ENCODE measurements around the gene PJA1. TPM values are rescaled to one million over a fixed set of nuclear protein-coding genes. Genes with fewer than 3 reads are reported as not detected.

PJA1 gene
- total RNA-seq, 2 donors from 2014 or later = 8.2 to 8.3 TPM

DNA sequence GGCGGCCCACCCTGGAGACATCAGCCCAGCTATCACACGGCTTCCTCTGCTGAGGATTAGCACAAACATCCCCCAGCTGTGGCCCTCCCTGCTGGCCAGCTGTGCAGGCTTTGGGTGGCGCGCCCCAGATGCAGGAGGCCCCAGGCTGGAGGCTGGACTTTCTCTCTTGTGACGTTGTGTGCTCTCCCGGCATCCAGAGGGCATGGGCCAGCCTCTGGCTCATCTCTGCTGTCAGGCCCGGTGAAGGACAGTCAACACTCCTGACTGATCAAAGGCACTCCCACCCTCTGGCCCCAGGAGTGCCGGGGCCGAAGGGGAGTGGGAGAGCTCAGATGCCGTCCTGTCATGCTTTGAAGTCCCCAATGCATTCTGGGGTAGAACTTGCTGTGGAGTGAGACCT, 29.9 kb upstream of the PJA1 start:
- H3K4me3 ChIP-seq = no peak overlapping the region
- no CpG with 5 or more reads among the region's 10 CpGs for WGBS, 2 donors
- DNase-seq (no peak), ATAC-seq (no peak)
- TF ChIP-seq, protein P1, sequence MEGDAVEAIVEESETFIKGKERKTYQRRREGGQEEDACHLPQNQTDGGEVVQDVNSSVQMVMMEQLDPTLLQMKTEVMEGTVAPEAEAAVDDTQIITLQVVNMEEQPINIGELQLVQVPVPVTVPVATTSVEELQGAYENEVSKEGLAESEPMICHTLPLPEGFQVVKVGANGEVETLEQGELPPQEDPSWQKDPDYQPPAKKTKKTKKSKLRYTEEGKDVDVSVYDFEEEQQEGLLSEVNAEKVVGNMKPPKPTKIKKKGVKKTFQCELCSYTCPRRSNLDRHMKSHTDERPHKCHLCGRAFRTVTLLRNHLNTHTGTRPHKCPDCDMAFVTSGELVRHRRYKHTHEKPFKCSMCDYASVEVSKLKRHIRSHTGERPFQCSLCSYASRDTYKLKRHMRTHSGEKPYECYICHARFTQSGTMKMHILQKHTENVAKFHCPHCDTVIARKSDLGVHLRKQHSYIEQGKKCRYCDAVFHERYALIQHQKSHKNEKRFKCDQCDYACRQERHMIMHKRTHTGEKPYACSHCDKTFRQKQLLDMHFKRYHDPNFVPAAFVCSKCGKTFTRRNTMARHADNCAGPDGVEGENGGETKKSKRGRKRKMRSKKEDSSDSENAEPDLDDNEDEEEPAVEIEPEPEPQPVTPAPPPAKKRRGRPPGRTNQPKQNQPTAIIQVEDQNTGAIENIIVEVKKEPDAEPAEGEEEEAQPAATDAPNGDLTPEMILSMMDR (IDR thresholded peaks at IDR 0.05) = no peak
- no peak for TF ChIP-seq POLR2A (IDR thresholded peaks at IDR 0.05)
- intact Hi-C loops (cut with DNase I) = no loop called here
- H3K4me1 ChIP-seq = no peaks in the 10 kb centered on the region
- H3K27ac ChIP-seq = no peak overlapping the region
- H3K9me3 ChIP-seq = no peaks in the 10 kb centered on the region
- no peaks in the 10 kb centered on the region for H3K36me3 ChIP-seq (replicated peaks in 1 of 2; ENCODE audit: insufficient read depth in 1 of 2, low read depth in 2 of 2)
- H3K27me3 ChIP-seq = no peaks in the 10 kb centered on the region

DNA sequence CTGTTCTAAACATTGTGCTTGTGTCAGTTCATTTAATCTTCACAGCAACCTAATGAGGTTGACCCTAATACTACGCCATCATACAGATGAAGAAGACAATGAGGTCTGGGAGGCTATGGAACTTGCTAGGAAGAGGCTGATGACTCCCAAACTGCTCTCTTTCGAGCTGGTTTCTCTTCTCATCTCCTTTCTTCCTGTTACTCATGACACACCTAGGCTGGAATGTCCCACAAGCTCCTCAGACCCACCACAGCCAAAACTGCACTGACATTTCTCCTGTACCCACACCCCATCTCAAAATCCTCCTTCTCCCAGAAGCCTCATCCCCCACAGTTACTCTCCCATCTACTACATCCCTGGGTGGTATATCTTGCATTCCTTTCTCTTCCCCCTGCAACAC, 27.4 kb upstream of the PJA1 start:
- ATAC-seq (no peak), DNase-seq (no peak)
- TF ChIP-seq POLR2A (IDR thresholded peaks at IDR 0.05) = no peak
- TF ChIP-seq, protein P1 (IDR thresholded peaks at IDR 0.05) = no peak
- H3K9me3 ChIP-seq = no peaks in the 10 kb centered on the region
- no peaks in the 10 kb centered on the region for H3K36me3 ChIP-seq (replicated peaks in 1 of 2; ENCODE audit: insufficient read depth in 1 of 2, low read depth in 2 of 2)
- H3K27me3 ChIP-seq = no peaks in the 10 kb centered on the region
- WGBS, 2 donors = 68 to 85% methylated on average over 2 of the region's 2 CpGs
- H3K27ac ChIP-seq = no peak overlapping the region
- no peak overlapping the region for H3K4me3 ChIP-seq
- intact Hi-C loops (cut with DNase I) = no loop called here
- H3K4me1 ChIP-seq = no peaks in the 10 kb centered on the region

DNA sequence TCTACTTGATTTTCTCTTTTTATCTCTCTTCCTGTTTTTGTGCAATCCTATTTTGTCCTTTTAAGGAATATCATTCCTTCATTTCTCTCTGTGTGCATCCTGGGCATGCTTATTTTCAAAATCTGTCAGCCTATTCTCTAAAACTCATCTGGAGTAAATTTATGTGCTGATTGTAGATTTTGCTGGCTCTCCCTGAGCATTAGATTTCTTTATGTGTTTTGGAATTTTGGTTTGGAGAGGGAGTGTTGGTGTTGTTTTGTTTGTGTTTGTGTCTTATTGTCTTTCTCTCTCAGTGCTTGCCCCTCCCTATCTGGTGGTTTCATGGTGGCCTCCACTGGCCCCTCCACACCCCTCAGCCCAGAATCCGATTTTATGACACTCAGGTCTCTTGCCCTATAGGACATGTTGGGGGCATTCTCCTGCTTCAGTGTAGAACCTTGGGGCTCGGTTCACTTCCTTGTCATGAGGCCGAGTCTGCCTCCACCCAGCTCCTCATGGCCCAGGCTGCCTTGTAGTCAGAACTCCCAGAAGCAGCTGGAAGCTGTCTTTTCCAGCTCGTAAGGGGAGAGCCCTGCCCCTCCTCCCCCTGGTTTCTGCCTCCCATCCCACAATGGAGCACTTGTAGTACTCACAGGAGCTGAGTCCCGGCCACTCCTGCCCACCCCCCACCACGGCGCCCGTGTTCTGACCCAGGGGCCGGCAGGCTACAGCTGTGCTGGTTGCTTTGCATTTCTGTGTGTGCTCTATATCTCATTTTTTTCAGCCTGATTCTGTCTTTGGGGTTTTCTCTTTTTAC, 24.5 kb upstream of the PJA1 start:
- no peaks in the 10 kb centered on the region for H3K9me3 ChIP-seq
- DNase-seq (peak in 1 of 4 donors; percentile 1), ATAC-seq (no peak)
- H3K36me3 ChIP-seq (replicated peaks in 1 of 2; ENCODE audit: insufficient read depth in 1 of 2, low read depth in 2 of 2) = no peaks in the 10 kb centered on the region
- no peak overlapping the region for H3K27ac ChIP-seq
- TF ChIP-seq POLR2A (IDR thresholded peaks at IDR 0.05) = no peak
- WGBS, 2 donors = 47 to 76% methylated on average over 4 to 9 of the region's 9 CpGs
- no peak overlapping the region for H3K4me3 ChIP-seq
- intact Hi-C loops (cut with DNase I) = no loop called here
- no peaks in the 10 kb centered on the region for H3K4me1 ChIP-seq
- no peaks in the 10 kb centered on the region for H3K27me3 ChIP-seq

DNA sequence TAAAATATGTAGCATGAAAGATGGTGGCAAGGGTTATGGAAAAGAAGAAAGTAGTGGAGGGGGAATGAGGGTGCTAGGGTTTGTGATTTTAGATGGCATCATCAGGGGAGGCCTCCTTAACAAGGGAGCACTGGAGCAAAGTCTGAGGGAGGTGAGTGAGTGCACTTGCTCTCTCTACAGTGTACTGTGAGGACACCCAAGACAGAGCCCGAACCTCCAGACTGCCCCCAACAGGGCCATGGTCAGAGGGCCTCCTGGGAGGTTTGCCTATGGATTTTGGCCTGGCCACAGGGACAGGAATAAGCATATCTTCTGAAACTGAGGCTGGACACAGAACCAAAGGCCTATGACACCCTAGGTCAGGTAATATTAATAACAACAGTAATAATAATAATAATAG, 21.4 kb upstream of the PJA1 start:
- H3K4me1 ChIP-seq = no peaks in the 10 kb centered on the region
- TF ChIP-seq, protein P1 (IDR thresholded peaks at IDR 0.05) = no peak
- TF ChIP-seq POLR2A (IDR thresholded peaks at IDR 0.05) = no peak
- no peaks in the 10 kb centered on the region for H3K36me3 ChIP-seq (replicated peaks in 1 of 2; ENCODE audit: insufficient read depth in 1 of 2, low read depth in 2 of 2)
- WGBS, 2 donors = 67 to 100% methylated on average over 1 of the region's 1 CpG
- intact Hi-C loops (cut with DNase I) = no loop called here
- no peaks in the 10 kb centered on the region for H3K27me3 ChIP-seq
- H3K9me3 ChIP-seq = no peaks in the 10 kb centered on the region
- DNase-seq (no peak), ATAC-seq (no peak)
- no peak overlapping the region for H3K4me3 ChIP-seq
- no peak overlapping the region for H3K27ac ChIP-seq

DNA sequence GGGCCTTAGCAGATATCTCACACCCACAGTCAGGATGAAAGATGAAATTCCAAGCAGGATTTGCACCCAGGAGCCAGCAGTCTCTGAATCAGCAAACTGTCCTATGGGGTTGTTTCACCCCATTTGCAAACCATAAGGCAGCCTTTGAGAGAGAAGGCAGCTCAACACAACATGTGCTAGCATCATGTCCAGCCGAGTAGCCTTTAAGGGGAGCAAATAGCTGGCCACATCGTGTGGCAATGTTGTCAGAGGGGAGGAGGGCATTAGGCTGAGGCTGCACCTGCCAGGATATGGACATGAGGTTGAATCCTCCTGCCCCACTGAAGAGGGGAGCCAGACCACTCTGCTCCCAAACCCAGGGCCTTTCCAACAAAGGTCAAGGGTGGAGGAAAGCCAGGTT, 20.6 kb upstream of the PJA1 start:
- ATAC-seq (no peak), DNase-seq (no peak)
- 67% methylated on average over 2 of the region's 2 CpGs; no CpG with 5 or more reads in 1 of the 2 donors for WGBS, 2 donors
- H3K27me3 ChIP-seq = no peaks in the 10 kb centered on the region
- no peak overlapping the region for H3K27ac ChIP-seq
- no peak overlapping the region for H3K4me3 ChIP-seq
- intact Hi-C loops (cut with DNase I) = no loop called here
- no peaks in the 10 kb centered on the region for H3K9me3 ChIP-seq
- no peaks in the 10 kb centered on the region for H3K36me3 ChIP-seq (replicated peaks in 1 of 2; ENCODE audit: insufficient read depth in 1 of 2, low read depth in 2 of 2)
- H3K4me1 ChIP-seq = no peaks in the 10 kb centered on the region
- no peak for TF ChIP-seq POLR2A (IDR thresholded peaks at IDR 0.05)
- TF ChIP-seq, protein P1 (IDR thresholded peaks at IDR 0.05) = no peak

Data from body of pancreas (tissue), 4 donors.